K562 (cell line): ENCODE results near the gene SENP7. TPM values are rescaled to one million over a fixed set of nuclear protein-coding genes. Genes with fewer than 3 reads are reported as not detected.

Experiments used
- ARID1B ChIP-seq: fragments of 450-650 bp; IDR thresholded peaks from 2 replicates; pipeline ENCODE4 v1.6.1; 2016; ENCODE audit warnings: antibody characterized with exemption, mild to moderate bottlenecking, inconsistent platforms
- CCNT2 ChIP-seq: IDR thresholded peaks from 2 replicates; pipeline ENCODE4 v1.6.1; 2011; ENCODE audit warnings: borderline replicate concordance, low read depth, mild to moderate bottlenecking, moderate library complexity, mixed read lengths, low read length; ENCODE audit not compliant: insufficient read length; ENCODE audit errors: extremely low read depth
- EP400 ChIP-seq: fragments of 450-650 bp; IDR thresholded peaks from 2 replicates; pipeline ENCODE4 v1.6.1; 2017; ENCODE audit warnings: antibody characterized with exemption, mild to moderate bottlenecking, moderate library complexity
- FOXA3 ChIP-seq, 2 experiments: fragments of 450-650 bp in 1 of 2; sonication (generic) in 1 of 2; formaldehyde crosslinking; IDR thresholded peaks in 1 of 2; conservative IDR thresholded peaks in 1 of 2; 2 replicates each; pipeline versions ENCODE4 v1.4.0 to v1.8.0; 2020 to 2022; ENCODE audit warnings: mild to moderate bottlenecking in 2 of 2, missing genetic modification reagents in 1 of 2
- FOXJ2 ChIP-seq: fragments of 200-800 bp; sonication (Bioruptor generic); IDR thresholded peaks from 2 replicates; pipeline ENCODE4 v1.6.1; 2016; ENCODE audit warnings: missing genetic modification characterization, missing compliant biosample characterization
- GTF2F1 ChIP-seq: IDR thresholded peaks from 2 replicates; pipeline ENCODE4 v1.6.1; 2011; ENCODE audit warnings: low read depth, low read length, improper control_type of control experiment
- KAT7 ChIP-seq: sonication (generic); formaldehyde crosslinking; IDR thresholded peaks from 2 replicates; pipeline ENCODE4 v1.8.0; 2022; ENCODE audit warnings: missing genetic modification reagents, mild to moderate bottlenecking, borderline replicate concordance
- LCOR ChIP-seq: sonication (generic); formaldehyde crosslinking; IDR thresholded peaks from 2 replicates; pipeline ENCODE4 v1.8.0; 2022; ENCODE audit warnings: mild to moderate bottlenecking, missing genetic modification reagents
- MXI1 ChIP-seq: IDR thresholded peaks from 2 replicates; pipeline ENCODE4 v1.6.1; 2011; ENCODE audit warnings: low read depth, mild to moderate bottlenecking, improper control_type of control experiment, low read length
- NR3C1 ChIP-seq: sonication (generic); formaldehyde crosslinking; IDR thresholded peaks from 2 replicates; pipeline ENCODE4 v1.8.1; 2022; ENCODE audit warnings: missing genetic modification reagents
- NRF1 ChIP-seq, 2 experiments: fragments of 450-650 bp; IDR thresholded peaks in 1 of 2; conservative IDR thresholded peaks in 1 of 2; 2 replicates each; pipeline ENCODE4 v1.6.1; 2014; ENCODE audit warnings: mild to moderate bottlenecking in 2 of 2
- POLR2AphosphoS2 ChIP-seq: IDR thresholded peaks from 2 replicates; pipeline ENCODE4 v1.6.1; 2012; ENCODE audit warnings: low read length, improper control_type of control experiment
- TAF9B ChIP-seq: fragments of 450-650 bp; IDR thresholded peaks from 2 replicates; pipeline ENCODE4 v1.6.1; 2018; ENCODE audit warnings: mild to moderate bottlenecking; ENCODE audit not compliant: partially characterized antibody
- TEAD1 ChIP-seq, 2 experiments: fragments of 450-650 bp in 1 of 2; sonication (generic) in 1 of 2; formaldehyde crosslinking; IDR thresholded peaks; 2 replicates each; pipeline versions ENCODE4 v1.4.0 to v1.8.0; 2020 to 2022; ENCODE audit warnings: mild to moderate bottlenecking in 2 of 2, missing genetic modification reagents in 1 of 2
- TEAD4 ChIP-seq, 2 experiments: sonication (generic) in 1 of 2; formaldehyde crosslinking in 1 of 2; IDR thresholded peaks; 2 replicates each; pipeline versions ENCODE4 v1.6.1 to v1.8.0; 2012 to 2022; ENCODE audit warnings: borderline replicate concordance in 1 of 2, inconsistent platforms in 1 of 2, low read length in 1 of 2, mild to moderate bottlenecking in 1 of 2, missing genetic modification reagents in 1 of 2
- ZBTB7A ChIP-seq: IDR thresholded peaks from 2 replicates; pipeline ENCODE4 v1.6.1; 2011; ENCODE audit warnings: low read depth, mild to moderate bottlenecking, low read length, moderate library complexity, borderline replicate concordance; ENCODE audit not compliant: control insufficient read depth
- ZNF253 ChIP-seq: fragments of 250-450 bp; sonication (Bioruptor Pico); conservative IDR thresholded peaks from 2 replicates; pipeline ENCODE4 v1.6.1; 2021; ENCODE audit warnings: mild to moderate bottlenecking
- ZNF431 ChIP-seq: sonication (generic); formaldehyde crosslinking; IDR thresholded peaks from 2 replicates; pipeline ENCODE4 v1.8.0; 2022; ENCODE audit warnings: mild to moderate bottlenecking, missing genetic modification reagents
- ZNF551 ChIP-seq: fragments of 250-450 bp; sonication (Bioruptor Pico); IDR thresholded peaks from 2 replicates; pipeline ENCODE4 v1.5.0; 2021; ENCODE audit warnings: mild to moderate bottlenecking, moderate library complexity
- ZNF584 ChIP-seq: fragments of 200-800 bp; sonication (Bioruptor generic); IDR thresholded peaks from 2 replicates; pipeline ENCODE4 v1.6.1; 2016; ENCODE audit warnings: low read depth, mild to moderate bottlenecking, missing genetic modification characterization, missing compliant biosample characterization
- polyA plus RNA-seq, 8 experiments: library from polyadenylated mRNA; depleted of rRNA in 4 of 8; stranded (reverse) in 5 of 8; unstranded in 3 of 8; fragments of >200 nt; fragmentation: Nextera tagmentation in 2 of 8; fragmentation: Illumina TruSeq in 1 of 8; extraction: Ambion mirVana in 2 of 8; extraction: Trizol in 1 of 8; gene quantifications; 2 replicates each; pipeline versions ENCODE4 v1.2.1 to v1.2.3, GENCODE V29; 2011 to 2014; ENCODE audit warnings: inconsistent platforms in 1 of 8, missing spikeins in 1 of 8
- total RNA-seq, 7 experiments: library from RNA; depleted of rRNA in 6 of 7; stranded (reverse); fragments of >200 nt in 6 of 7; fragmentation: Illumina TruSeq in 2 of 7; extraction: Trizol in 2 of 7; gene quantifications; 2 replicates each; pipeline versions ENCODE4 v1.2.1 to v1.2.3, GENCODE V29; 2011 to 2021; ENCODE audit warnings: low replicate concordance in 1 of 7
- TF ChIP-seq, protein P1 (sequence below): fragments of 450-650 bp; IDR thresholded peaks from 2 replicates; pipeline ENCODE4 v1.6.1; 2018; ENCODE audit not compliant: partially characterized antibody
- TF ChIP-seq, protein P2 (sequence below), 3 experiments: fragments of 200-800 bp in 1 of 3; sonication (Bioruptor generic) in 1 of 3; sonication (generic) in 1 of 3; formaldehyde crosslinking in 1 of 3; IDR thresholded peaks; 2 replicates each; pipeline versions ENCODE4 v1.6.1 to v1.8.0; 2016 to 2022; ENCODE audit warnings: mild to moderate bottlenecking in 2 of 3, missing compliant biosample characterization in 2 of 3, missing genetic modification characterization in 2 of 3, missing genetic modification reagents in 1 of 3

SENP7 gene
- total and polyA plus RNA-seq, 9 of the 15 experiments (the other 6 are each of a cell fraction or from before 2014, with no cell fraction given), result 4.1 to 21.9 (median 10.7) TPM

DNA sequence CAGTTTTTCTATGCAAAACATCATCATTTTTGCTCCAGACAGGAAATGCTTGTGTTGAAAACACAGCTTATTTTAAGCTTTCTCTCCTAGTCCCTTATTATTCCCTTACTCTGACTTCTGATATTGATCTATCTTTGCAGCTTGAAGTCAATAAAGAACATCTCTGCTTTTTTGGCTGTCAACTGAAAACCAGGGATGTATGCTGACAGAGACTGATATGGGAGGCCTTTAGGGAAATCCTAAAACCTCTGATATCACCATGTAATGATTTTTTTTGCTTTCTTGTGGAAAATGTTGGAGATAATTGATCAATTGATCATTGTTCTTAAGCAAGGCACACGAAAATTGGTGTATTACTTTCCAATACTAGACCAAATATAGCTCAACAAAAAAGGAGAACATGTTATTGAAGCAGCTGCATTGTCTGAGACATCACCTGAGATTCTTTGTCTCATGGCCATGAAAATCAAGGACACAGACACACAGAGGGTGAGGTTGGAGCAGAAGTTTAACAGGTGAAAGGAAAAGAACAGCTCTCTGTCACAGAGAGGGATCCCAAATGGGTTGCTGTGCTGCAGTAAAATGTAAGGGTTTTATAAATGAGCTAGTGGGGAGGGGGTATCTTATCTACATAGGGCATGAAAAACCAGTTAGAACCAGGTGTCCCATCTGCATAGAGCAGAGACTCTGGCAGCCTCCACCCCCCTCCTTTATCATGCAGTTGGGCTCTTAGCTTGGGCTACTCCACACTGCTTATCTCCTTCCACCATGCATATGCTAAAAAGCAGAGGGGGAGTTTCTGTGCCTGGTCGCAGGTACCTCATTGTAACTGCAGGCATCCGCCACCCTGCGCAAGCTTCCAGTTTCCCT lies 17.0 kb upstream of the SENP7 start (continued):
- TF ChIP-seq FOXA3 (CRISPR knock-in tag; conservative IDR thresholded peaks at IDR 0.05 in 1 of 2, IDR thresholded peaks at IDR 0.05 in 1 of 2), result no peak
- TF ChIP-seq NRF1 (conservative IDR thresholded peaks at IDR 0.05 in 1 of 2, IDR thresholded peaks at IDR 0.05 in 1 of 2), result peak; percentile 82 to 86
- no peak for TF ChIP-seq ZNF431 (CRISPR knock-in tag)
- TF ChIP-seq, protein P1, sequence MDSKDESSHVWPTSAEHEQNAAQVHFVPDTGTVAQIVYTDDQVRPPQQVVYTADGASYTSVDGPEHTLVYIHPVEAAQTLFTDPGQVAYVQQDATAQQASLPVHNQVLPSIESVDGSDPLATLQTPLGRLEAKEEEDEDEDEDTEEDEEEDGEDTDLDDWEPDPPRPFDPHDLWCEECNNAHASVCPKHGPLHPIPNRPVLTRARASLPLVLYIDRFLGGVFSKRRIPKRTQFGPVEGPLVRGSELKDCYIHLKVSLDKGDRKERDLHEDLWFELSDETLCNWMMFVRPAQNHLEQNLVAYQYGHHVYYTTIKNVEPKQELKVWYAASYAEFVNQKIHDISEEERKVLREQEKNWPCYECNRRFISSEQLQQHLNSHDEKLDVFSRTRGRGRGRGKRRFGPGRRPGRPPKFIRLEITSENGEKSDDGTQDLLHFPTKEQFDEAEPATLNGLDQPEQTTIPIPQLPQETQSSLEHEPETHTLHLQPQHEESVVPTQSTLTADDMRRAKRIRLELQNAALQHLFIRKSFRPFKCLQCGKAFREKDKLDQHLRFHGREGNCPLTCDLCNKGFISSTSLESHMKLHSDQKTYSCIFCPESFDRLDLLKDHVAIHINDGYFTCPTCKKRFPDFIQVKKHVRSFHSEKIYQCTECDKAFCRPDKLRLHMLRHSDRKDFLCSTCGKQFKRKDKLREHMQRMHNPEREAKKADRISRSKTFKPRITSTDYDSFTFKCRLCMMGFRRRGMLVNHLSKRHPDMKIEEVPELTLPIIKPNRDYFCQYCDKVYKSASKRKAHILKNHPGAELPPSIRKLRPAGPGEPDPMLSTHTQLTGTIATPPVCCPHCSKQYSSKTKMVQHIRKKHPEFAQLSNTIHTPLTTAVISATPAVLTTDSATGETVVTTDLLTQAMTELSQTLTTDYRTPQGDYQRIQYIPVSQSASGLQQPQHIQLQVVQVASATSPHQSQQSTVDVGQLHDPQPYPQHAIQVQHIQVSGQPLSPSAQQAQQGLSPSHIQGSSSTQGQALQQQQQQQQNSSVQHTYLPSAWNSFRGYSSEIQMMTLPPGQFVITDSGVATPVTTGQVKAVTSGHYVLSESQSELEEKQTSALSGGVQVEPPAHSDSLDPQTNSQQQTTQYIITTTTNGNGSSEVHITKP, result peak; percentile 89
- TF ChIP-seq FOXJ2 (tag), result no peak
- peak; percentile 41 for TF ChIP-seq TAF9B
- peak; percentile 98 for TF ChIP-seq TEAD4 (IDR thresholded peaks at IDR 0.05; ENCODE audit: low read length)
- TF ChIP-seq TEAD4 (CRISPR knock-in tag; IDR thresholded peaks at IDR 0.05; ENCODE audit: borderline replicate concordance), result no peak
- TF ChIP-seq ARID1B, result peak; percentile 98
- TF ChIP-seq MXI1, result peak; percentile 72; the same call in 1 of the 2 replicates
- no peak for TF ChIP-seq POLR2AphosphoS2
- TF ChIP-seq, protein P2, sequence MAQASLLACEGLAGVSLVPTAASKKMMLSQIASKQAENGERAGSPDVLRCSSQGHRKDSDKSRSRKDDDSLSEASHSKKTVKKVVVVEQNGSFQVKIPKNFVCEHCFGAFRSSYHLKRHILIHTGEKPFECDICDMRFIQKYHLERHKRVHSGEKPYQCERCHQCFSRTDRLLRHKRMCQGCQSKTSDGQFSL (CRISPR knock-in tag; IDR thresholded peaks at IDR 0.05), result 0 out of 2 replicates have a peak, but pooled peaks have one; percentile 57
- TF ChIP-seq, protein P2 (tag; IDR thresholded peaks at IDR 0.05), result peak in 1 of 2 experiments; percentile 55; a peak in 1 of 4 replicates
- no peak for TF ChIP-seq KAT7
- no peak for TF ChIP-seq NR3C1 (CRISPR knock-in tag)
- TF ChIP-seq TEAD1 (CRISPR knock-in tag; IDR thresholded peaks at IDR 0.05), result peak in 1 of 2 experiments; percentile 71; a peak in 2 of 4 replicates
- no peak for TF ChIP-seq ZNF551 (CRISPR knock-in tag)
- TF ChIP-seq ZNF253, result no peak
- TF ChIP-seq LCOR, result peak; percentile 78; the same call in 1 of the 2 replicates
- peak; percentile 60; the same call in 1 of the 2 replicates for TF ChIP-seq EP400
- peak; percentile 51; the same call in 1 of the 2 replicates for TF ChIP-seq ZNF584
- TF ChIP-seq CCNT2, result peak; percentile 89
- no peak for TF ChIP-seq GTF2F1
- TF ChIP-seq ZBTB7A, result no peak
